GM23248 (cell line): ENCODE data around the gene PPP1CB.

Source experiments
- EZH2 ChIP-seq: fragments of 200-600 bp; sonication (generic); IDR thresholded peaks from 2 replicates; pipeline ENCODE4 v1.6.1; 2018; ENCODE audit warnings: antibody characterized with exemption, mild to moderate bottlenecking; ENCODE audit not compliant: insufficient read depth, poor library complexity, severe bottlenecking
- EZH2phosphoT487 ChIP-seq: fragments of 200-600 bp; sonication (generic); IDR thresholded peaks from 2 replicates; pipeline ENCODE4 v1.6.1; 2018; ENCODE audit warnings: antibody characterized with exemption, moderate library complexity, mild to moderate bottlenecking, low read depth; ENCODE audit not compliant: insufficient read depth

DNA sequence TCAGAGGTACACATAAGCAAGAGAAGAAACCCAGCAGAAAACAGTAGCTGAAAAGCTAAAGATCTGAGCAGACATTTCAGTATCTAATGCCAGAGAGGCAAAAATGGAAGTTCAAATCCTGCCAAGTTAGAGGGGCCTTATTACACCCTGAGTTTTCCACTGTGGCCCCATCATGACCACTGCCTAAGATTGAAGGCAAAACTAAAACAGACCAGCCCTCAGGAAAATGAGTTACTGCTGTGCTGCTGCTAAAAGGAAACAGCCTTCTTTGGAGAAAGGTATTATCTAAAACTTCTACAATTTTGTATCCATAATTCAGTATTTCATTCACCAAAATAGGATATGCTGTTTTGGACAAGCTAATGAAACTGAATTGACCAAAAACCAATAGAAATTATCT lies 16.8 kb downstream of the PPP1CB start:
- no peak for TF ChIP-seq EZH2
- TF ChIP-seq EZH2phosphoT487: no peak
